Astrocyte (in vitro differentiated cells and primary cell): ENCODE measurements around the gene WFDC10B.

ENCODE experiments used
- CTCF ChIP-seq: IDR thresholded peaks from 2 replicates; pipeline ENCODE4 v1.5.1; 2011; ENCODE audit warnings: low read depth, mild to moderate bottlenecking, inconsistent platforms, low read length, moderate library complexity; ENCODE audit not compliant: insufficient read depth
- EZH2 ChIP-seq: IDR thresholded peaks from 2 replicates; pipeline ENCODE4 v1.6.1; 2012; ENCODE audit warnings: mild to moderate bottlenecking, low read length, inconsistent platforms; ENCODE audit not compliant: insufficient read depth

DNA sequence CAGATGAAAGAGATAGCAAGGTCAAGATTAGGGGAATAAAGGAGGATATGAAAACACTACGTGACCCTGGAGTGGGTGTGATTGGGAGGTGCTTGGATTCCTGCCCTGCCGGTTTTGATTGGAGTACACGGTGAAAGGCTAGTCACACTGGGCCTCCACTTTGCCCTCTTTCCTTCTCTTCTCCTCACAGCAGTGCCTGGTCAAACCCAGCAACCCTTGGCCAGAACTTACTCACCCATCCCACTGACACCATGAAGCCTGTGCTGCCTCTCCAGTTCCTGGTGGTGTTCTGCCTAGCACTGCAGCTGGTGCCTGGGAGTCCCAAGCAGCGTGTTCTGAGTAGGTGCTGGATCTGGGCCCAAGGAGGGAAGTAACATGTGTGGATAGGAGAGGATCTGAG, 2.9 kb downstream of the WFDC10B start, which contains the start of gene WFDC13:
- TF ChIP-seq CTCF (no peak), EZH2 (no peak)
